GM18520 (cell line): ENCODE measurements around the gene OSTC.

ENCODE experiments used
- ATAC-seq: cut with Tn5 transposase; IDR thresholded peaks from one replicate; pipeline ENCODE4 v1.9.1; 2021; ENCODE audit not compliant: unreplicated experiment

OSTC gene

DNA sequence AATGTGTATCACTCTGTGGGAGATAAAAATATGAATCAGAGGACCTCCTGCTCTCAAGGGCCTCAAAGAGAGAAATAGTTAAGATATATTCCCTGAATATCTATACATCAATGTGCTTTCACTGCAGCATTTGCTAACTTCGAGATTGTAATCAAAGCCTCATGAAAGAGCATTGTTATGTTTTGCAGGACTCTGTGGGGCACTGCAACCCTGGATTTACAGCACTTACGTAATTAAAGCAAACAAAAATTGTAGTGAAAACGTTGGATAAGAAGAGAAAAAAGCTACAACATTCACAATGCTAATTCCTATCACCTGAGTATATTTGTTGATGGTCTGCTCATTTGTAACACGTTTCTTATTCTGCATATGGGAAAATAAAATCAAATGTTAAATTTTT, 64.5 kb downstream of the OSTC start:
- no peak for ATAC-seq

DNA sequence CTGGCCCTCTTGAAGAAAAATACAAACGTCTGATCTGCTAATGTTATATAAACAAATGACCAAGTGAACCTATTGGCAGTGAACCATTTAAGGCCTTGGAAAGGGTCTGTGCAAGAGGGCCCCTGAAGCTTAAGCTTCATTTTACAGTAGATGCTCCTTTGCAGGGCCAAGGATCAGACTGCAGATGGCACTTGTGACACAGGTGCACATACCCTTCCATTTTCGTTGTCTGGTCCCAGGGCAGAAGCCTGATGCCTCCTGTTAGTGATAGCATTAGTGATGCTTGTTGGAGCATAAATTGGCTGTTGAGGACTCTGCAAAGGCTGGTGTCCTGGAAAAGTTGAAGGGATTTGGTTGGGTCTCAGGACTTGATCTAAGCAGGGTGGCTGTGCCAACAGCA, 65.9 kb downstream of the OSTC start:
- no peak for ATAC-seq

DNA sequence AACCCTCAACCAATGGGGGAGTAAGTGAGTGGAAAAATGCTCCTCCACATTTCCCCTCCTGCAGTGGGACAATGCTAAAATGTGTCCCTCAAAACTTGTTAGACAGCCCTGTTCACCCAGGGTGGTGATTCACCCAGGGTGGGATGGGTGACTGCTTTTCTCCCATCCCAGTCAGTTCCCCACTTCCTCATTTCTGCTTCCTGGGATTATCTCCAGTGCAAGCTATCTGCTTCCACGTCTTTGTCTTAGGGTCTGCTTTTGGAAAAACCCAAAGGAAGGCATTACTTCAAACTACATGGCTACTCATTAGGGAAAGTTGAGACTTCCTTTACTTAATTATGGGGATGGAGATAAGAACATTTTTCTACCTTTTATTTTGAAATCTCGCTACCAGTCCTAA, 67.0 kb downstream of the OSTC start:
- ATAC-seq = no peak
